ENCODE measurements around the gene HRAS.

Gene HRAS

GRCh38 chr11:535519-536454 is at the start of gene HRAS:
Gene HRAS, minus strand, starts transcription at chr11:535576.
- H3K9me2 ChIP-seq (replicated peaks; ENCODE audit: control insufficient read depth, low read length) = no peaks in the 10 kb centered on the region
- H3K4me3 ChIP-seq (ENCODE audit: low read length) = peak within 1 kb of the TSS; percentile 83
- H3K36me3 ChIP-seq (ENCODE audit: control insufficient read depth, low read length) = peaks cover 29% of the 10 kb centered on the region
- H4K20me1 ChIP-seq (ENCODE audit: control insufficient read depth, insufficient read depth, low read depth, low read length) = no peaks in the 10 kb centered on the region
- H3K79me2 ChIP-seq (ENCODE audit: control insufficient read depth, low read length) = peaks cover 20% of the 10 kb centered on the region
- H3K27ac ChIP-seq (ENCODE audit: low read depth, low read length) = peak within 1 kb of the TSS; percentile 97
- peak within 1 kb of the TSS; percentile 91 for H3K4me2 ChIP-seq (ENCODE audit: low read length)
- TF ChIP-seq EZH2phosphoT487 (IDR thresholded peaks at IDR 0.05; ENCODE audit: borderline replicate concordance, low read length) (no peak), CTCF (IDR thresholded peaks at IDR 0.05; ENCODE audit: low read depth, low read length, poor library complexity, severe bottlenecking) (no peak)
- H3K9me3 ChIP-seq (ENCODE audit: control insufficient read depth, insufficient read depth, low read length) = no peaks in the 10 kb centered on the region
- peaks cover 34% of the 10 kb centered on the region for H3K4me1 ChIP-seq (ENCODE audit: control insufficient read depth, low read length)
- no peaks in the 10 kb centered on the region for H3K27me3 ChIP-seq (ENCODE audit: control insufficient read depth, low read length)
- H3F3A ChIP-seq (ENCODE audit: control insufficient read depth, insufficient read depth) = peaks cover 10% of the 10 kb centered on the region

GRCh38 chr11:584287-584686 is 48.9 kb upstream of the HRAS start:
- Histone ChIP-seq H4K20me1 (ENCODE audit: control insufficient read depth, insufficient read depth, low read depth, low read length) (peaks cover 16% of the 10 kb centered on the region), H3K27me3 (ENCODE audit: control insufficient read depth, low read length) (no peaks in the 10 kb centered on the region), H3F3A (ENCODE audit: control insufficient read depth, insufficient read depth) (no peaks in the 10 kb centered on the region), H3K79me2 (ENCODE audit: control insufficient read depth, low read length) (peaks cover 71% of the 10 kb centered on the region), H3K4me2 (ENCODE audit: low read length) (no peak overlapping the region), H3K27ac (ENCODE audit: low read depth, low read length) (no peak overlapping the region), H3K4me3 (ENCODE audit: low read length) (no peak overlapping the region), H3K36me3 (ENCODE audit: control insufficient read depth, low read length) (peaks cover 68% of the 10 kb centered on the region), H3K9me2 (replicated peaks; ENCODE audit: control insufficient read depth, low read length) (no peaks in the 10 kb centered on the region), H3K9me3 (ENCODE audit: control insufficient read depth, insufficient read depth, low read length) (no peaks in the 10 kb centered on the region), H3K4me1 (ENCODE audit: control insufficient read depth, low read length) (no peaks in the 10 kb centered on the region)
- TF ChIP-seq EZH2phosphoT487 (IDR thresholded peaks at IDR 0.05; ENCODE audit: borderline replicate concordance, low read length) = no peak
- TF ChIP-seq CTCF (IDR thresholded peaks at IDR 0.05; ENCODE audit: low read depth, low read length, poor library complexity, severe bottlenecking) = no peak

- H3K4me1 ChIP-seq (ENCODE audit: control insufficient read depth, low read length) = peaks cover 15% of the 10 kb centered on the region
- H3K27ac ChIP-seq (ENCODE audit: low read depth, low read length) = no peak overlapping the region
- peaks cover 67% of the 10 kb centered on the region for H3K36me3 ChIP-seq (ENCODE audit: control insufficient read depth, low read length)
- no peaks in the 10 kb centered on the region for H3K9me3 ChIP-seq (ENCODE audit: control insufficient read depth, insufficient read depth, low read length)
- H3F3A ChIP-seq (ENCODE audit: control insufficient read depth, insufficient read depth) = no peaks in the 10 kb centered on the region
- H3K27me3 ChIP-seq (ENCODE audit: control insufficient read depth, low read length) = no peaks in the 10 kb centered on the region
- no peak overlapping the region for H3K4me3 ChIP-seq (ENCODE audit: low read length)
- peaks cover 77% of the 10 kb centered on the region for H3K79me2 ChIP-seq (ENCODE audit: control insufficient read depth, low read length)
- H4K20me1 ChIP-seq (ENCODE audit: control insufficient read depth, insufficient read depth, low read depth, low read length) = peaks cover 29% of the 10 kb centered on the region
- no peak for TF ChIP-seq CTCF (IDR thresholded peaks at IDR 0.05; ENCODE audit: low read depth, low read length, poor library complexity, severe bottlenecking)
- no peak for TF ChIP-seq EZH2phosphoT487 (IDR thresholded peaks at IDR 0.05; ENCODE audit: borderline replicate concordance, low read length)
- H3K9me2 ChIP-seq (replicated peaks; ENCODE audit: control insufficient read depth, low read length) = no peaks in the 10 kb centered on the region
- H3K4me2 ChIP-seq (ENCODE audit: low read length) = no peak overlapping the region
Measured at GRCh38 chr11:581752-582151, 46.4 kb upstream of the HRAS start.

Data from DOHH2 (cell line).